ENCODE measurements around the gene DUS1L. TPM values are rescaled to one million over a fixed set of nuclear protein-coding genes. Genes with fewer than 3 reads are reported as not detected.

The DUS1L gene
- total RNA-seq, 1 donor from 2014 or later = 74.1 TPM

DNA sequence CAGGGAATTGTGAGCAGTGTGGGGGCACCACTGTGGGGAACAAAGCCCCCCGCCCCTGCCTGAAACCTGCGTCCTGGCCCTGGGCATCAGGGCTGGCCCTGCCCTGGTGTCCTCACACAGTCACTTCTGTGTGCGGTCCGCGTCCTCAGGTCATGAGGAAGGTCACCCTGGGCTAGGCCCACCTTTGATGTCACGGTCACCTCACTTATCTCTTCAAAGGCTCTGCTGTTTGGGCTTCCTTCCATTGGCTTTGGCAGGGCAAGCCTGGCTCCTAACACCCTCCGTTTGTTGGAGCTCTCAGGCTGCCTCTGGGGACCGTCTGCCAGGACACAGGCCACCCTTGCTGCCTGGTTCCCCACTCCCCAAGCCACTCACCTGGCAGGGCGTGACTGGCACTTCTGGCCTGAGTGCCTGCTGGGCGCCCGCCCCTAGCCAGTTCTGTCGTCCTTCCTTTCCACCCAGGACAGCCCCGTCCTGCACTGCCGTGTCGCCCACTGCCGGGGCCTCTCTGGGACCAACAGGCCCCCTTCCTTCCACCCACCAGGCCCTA lies 51.8 kb downstream of the DUS1L start:
- no peak overlapping the region for H3K4me3 Mint-ChIP-seq (ENCODE audit: unreplicated experiment)
- peaks cover 4% of the 10 kb centered on the region for H3K27me3 Mint-ChIP-seq (ENCODE audit: unreplicated experiment)
- no peak overlapping the region for H3K27ac Mint-ChIP-seq (ENCODE audit: unreplicated experiment)
- peaks cover 4% of the 10 kb centered on the region for H3K36me3 Mint-ChIP-seq (ENCODE audit: low read depth, unreplicated experiment)
- no peaks in the 10 kb centered on the region for H3K9me3 Mint-ChIP-seq (ENCODE audit: unreplicated experiment)
- TF ChIP-seq, protein P1, sequence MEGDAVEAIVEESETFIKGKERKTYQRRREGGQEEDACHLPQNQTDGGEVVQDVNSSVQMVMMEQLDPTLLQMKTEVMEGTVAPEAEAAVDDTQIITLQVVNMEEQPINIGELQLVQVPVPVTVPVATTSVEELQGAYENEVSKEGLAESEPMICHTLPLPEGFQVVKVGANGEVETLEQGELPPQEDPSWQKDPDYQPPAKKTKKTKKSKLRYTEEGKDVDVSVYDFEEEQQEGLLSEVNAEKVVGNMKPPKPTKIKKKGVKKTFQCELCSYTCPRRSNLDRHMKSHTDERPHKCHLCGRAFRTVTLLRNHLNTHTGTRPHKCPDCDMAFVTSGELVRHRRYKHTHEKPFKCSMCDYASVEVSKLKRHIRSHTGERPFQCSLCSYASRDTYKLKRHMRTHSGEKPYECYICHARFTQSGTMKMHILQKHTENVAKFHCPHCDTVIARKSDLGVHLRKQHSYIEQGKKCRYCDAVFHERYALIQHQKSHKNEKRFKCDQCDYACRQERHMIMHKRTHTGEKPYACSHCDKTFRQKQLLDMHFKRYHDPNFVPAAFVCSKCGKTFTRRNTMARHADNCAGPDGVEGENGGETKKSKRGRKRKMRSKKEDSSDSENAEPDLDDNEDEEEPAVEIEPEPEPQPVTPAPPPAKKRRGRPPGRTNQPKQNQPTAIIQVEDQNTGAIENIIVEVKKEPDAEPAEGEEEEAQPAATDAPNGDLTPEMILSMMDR (IDR thresholded peaks at IDR 0.05; ENCODE audit: unreplicated experiment) = no peak
- no peaks in the 10 kb centered on the region for H3K4me1 Mint-ChIP-seq (ENCODE audit: unreplicated experiment)
- DNase-seq (ENCODE audit: low spot score) = no peak

- no peak overlapping the region for H3K4me3 Mint-ChIP-seq (ENCODE audit: unreplicated experiment)
- H3K9me3 Mint-ChIP-seq (ENCODE audit: unreplicated experiment) = no peaks in the 10 kb centered on the region
- TF ChIP-seq, protein P1 (IDR thresholded peaks at IDR 0.05; ENCODE audit: unreplicated experiment) = no peak
- no peak for DNase-seq (ENCODE audit: low spot score)
- peaks cover 2% of the 10 kb centered on the region for H3K27me3 Mint-ChIP-seq (ENCODE audit: unreplicated experiment)
- no peaks in the 10 kb centered on the region for H3K36me3 Mint-ChIP-seq (ENCODE audit: low read depth, unreplicated experiment)
- no peak overlapping the region for H3K27ac Mint-ChIP-seq (ENCODE audit: unreplicated experiment)
- no peaks in the 10 kb centered on the region for H3K4me1 Mint-ChIP-seq (ENCODE audit: unreplicated experiment)
Measured at GRCh38 chr17:82013341-82013740, 52.3 kb downstream of the DUS1L start.

DNA sequence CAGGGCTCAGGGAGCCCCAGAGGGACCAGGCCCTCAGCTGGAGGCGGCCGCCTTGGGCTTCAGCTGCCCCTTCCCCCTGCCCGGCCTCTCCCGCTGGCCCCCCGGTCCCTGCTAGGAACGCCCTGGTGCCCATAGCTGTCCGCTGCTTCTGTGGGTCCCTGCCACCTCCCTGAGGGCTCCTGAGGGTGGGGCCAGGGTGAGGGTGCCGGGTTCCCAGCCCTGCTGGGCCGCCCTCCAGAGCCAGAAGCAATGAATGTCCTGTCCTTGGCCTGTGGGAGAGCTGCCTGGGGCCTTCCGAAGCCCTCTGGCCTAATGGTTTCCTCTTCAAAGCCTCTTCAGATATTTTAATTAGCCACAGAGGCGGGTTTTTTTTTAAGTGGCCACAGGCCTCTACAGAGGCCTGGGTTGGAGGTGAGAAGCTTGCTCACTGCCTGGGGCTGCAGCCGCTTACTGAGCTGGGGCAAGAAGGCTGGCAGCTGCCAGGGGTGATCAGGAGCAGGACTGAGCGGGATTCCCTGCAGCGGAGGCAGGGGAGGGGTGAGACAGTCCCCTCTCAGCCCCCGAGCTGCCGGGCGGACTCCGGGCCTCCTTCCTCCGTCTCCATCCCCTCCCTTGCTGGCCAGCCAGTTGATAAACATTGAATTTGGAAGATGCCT lies 52.8 kb downstream of the DUS1L start:
- H3K4me1 Mint-ChIP-seq (ENCODE audit: unreplicated experiment) = no peaks in the 10 kb centered on the region

DNA sequence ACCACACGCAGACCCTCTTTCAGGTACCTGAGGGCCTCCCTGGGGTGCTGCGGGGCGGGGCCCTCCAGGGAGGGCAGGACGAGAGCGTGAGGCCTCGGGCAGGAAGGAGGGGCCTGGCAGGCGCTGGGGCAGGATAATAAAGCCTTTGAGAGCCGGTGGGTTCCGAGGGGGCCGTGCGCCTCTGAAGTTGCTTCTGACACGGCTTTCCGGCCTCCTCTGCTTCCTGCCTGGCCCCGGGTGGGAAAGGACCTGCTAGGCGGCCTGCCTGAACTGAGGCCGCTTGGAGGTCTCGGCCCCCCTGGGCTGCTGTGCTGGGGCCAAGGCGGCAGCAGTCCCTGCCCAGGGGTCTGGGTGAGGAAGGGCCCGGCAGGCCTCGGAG lies 53.4 kb downstream of the DUS1L start:
- no peak overlapping the region for H3K4me3 Mint-ChIP-seq (ENCODE audit: unreplicated experiment)

More for the DNA sequence above, 52.8 kb downstream of the DUS1L start:
- DNase-seq (ENCODE audit: low spot score) = no peak
- Mint-ChIP-seq H3K36me3 (ENCODE audit: low read depth, unreplicated experiment) (no peaks in the 10 kb centered on the region), H3K4me3 (ENCODE audit: unreplicated experiment) (no peak overlapping the region), H3K27ac (ENCODE audit: unreplicated experiment) (no peak overlapping the region), H3K9me3 (ENCODE audit: unreplicated experiment) (no peaks in the 10 kb centered on the region), H3K27me3 (ENCODE audit: unreplicated experiment) (peaks cover 3% of the 10 kb centered on the region)
- TF ChIP-seq, protein P1 (IDR thresholded peaks at IDR 0.05; ENCODE audit: unreplicated experiment) = no peak

More for the DNA sequence above, 53.4 kb downstream of the DUS1L start:
- Mint-ChIP-seq H3K4me1 (ENCODE audit: unreplicated experiment) (no peaks in the 10 kb centered on the region), H3K27ac (ENCODE audit: unreplicated experiment) (no peak overlapping the region), H3K36me3 (ENCODE audit: low read depth, unreplicated experiment) (no peaks in the 10 kb centered on the region), H3K27me3 (ENCODE audit: unreplicated experiment) (peaks cover 3% of the 10 kb centered on the region), H3K9me3 (ENCODE audit: unreplicated experiment) (no peaks in the 10 kb centered on the region)
- TF ChIP-seq, protein P1 (IDR thresholded peaks at IDR 0.05; ENCODE audit: unreplicated experiment) = no peak
- no peak for DNase-seq (ENCODE audit: low spot score)

Data from endothelial cell (in vitro differentiated cells).